ENCODE results near the gene PCDHGB1.

DNA sequence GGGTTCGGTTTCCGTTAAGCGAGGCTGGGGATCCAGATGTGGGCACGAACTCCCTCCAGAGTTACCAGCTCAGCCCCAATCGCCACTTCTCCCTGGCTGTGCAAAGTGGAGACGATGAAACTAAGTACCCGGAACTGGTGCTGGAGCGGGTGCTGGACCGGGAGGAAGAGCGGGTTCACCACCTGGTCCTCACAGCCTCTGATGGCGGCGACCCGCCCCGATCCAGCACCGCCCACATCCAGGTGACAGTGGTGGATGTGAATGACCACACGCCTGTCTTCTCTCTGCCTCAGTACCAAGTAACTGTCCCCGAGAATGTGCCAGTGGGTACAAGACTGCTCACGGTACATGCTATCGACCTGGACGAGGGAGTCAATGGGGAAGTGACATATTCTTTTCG is 33.4 kb downstream of the PCDHGB1 start:
- TF ChIP-seq, protein P1, sequence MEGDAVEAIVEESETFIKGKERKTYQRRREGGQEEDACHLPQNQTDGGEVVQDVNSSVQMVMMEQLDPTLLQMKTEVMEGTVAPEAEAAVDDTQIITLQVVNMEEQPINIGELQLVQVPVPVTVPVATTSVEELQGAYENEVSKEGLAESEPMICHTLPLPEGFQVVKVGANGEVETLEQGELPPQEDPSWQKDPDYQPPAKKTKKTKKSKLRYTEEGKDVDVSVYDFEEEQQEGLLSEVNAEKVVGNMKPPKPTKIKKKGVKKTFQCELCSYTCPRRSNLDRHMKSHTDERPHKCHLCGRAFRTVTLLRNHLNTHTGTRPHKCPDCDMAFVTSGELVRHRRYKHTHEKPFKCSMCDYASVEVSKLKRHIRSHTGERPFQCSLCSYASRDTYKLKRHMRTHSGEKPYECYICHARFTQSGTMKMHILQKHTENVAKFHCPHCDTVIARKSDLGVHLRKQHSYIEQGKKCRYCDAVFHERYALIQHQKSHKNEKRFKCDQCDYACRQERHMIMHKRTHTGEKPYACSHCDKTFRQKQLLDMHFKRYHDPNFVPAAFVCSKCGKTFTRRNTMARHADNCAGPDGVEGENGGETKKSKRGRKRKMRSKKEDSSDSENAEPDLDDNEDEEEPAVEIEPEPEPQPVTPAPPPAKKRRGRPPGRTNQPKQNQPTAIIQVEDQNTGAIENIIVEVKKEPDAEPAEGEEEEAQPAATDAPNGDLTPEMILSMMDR (IDR thresholded peaks at IDR 0.05; ENCODE audit: poor library complexity, severe bottlenecking) = no peak
- TF ChIP-seq, protein P2, sequence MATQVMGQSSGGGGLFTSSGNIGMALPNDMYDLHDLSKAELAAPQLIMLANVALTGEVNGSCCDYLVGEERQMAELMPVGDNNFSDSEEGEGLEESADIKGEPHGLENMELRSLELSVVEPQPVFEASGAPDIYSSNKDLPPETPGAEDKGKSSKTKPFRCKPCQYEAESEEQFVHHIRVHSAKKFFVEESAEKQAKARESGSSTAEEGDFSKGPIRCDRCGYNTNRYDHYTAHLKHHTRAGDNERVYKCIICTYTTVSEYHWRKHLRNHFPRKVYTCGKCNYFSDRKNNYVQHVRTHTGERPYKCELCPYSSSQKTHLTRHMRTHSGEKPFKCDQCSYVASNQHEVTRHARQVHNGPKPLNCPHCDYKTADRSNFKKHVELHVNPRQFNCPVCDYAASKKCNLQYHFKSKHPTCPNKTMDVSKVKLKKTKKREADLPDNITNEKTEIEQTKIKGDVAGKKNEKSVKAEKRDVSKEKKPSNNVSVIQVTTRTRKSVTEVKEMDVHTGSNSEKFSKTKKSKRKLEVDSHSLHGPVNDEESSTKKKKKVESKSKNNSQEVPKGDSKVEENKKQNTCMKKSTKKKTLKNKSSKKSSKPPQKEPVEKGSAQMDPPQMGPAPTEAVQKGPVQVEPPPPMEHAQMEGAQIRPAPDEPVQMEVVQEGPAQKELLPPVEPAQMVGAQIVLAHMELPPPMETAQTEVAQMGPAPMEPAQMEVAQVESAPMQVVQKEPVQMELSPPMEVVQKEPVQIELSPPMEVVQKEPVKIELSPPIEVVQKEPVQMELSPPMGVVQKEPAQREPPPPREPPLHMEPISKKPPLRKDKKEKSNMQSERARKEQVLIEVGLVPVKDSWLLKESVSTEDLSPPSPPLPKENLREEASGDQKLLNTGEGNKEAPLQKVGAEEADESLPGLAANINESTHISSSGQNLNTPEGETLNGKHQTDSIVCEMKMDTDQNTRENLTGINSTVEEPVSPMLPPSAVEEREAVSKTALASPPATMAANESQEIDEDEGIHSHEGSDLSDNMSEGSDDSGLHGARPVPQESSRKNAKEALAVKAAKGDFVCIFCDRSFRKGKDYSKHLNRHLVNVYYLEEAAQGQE (IDR thresholded peaks at IDR 0.05; ENCODE audit: borderline replicate concordance) = no peak

All from neural cell (in vitro differentiated cells).